Gastrocnemius medialis (tissue), 4 donors: ENCODE results near the gene FIGNL1. TPM values are rescaled to one million over a fixed set of nuclear protein-coding genes. Genes with fewer than 3 reads are reported as not detected.
A peak's percentile ranks its signal among the peaks of the same experiment; 100 is the strongest.

ENCODE experiments used
- ATAC-seq, 2 donors: fragments of 150-250 bp; one replicate each; pipeline ENCODE4 v1.9.1; 2016
- DNase-seq, 2 donors: peaks; one replicate each; pipeline ENCODE4 v3.0.0-alpha.2; 2019
- H3K27ac ChIP-seq, 4 donors: fragments of 200-600 bp; sonication (generic); 1 replicate in 1 of 4; 2 replicates in 3 of 4; pipeline ENCODE4 v1.5.1; 2016 to 2018; ENCODE audit warnings: mild to moderate bottlenecking in 2 of 4, moderate library complexity in 1 of 4
- H3K27me3 ChIP-seq, 3 donors: fragments of 200-600 bp; sonication (generic) in 2 of 3; 1 replicate in 1 of 3; 2 replicates in 2 of 3; pipeline versions ENCODE4 v1.5.1 to v1.6.0; 2016 to 2019; ENCODE audit warnings: mild to moderate bottlenecking in 1 of 3, moderate library complexity in 1 of 3
- H3K36me3 ChIP-seq, 2 donors: fragments of 200-600 bp; sonication (generic) in 1 of 2; one replicate each; pipeline ENCODE4 v1.5.1; 2017 to 2018
- H3K4me1 ChIP-seq, 2 donors: fragments of 200-600 bp; sonication (generic) in 1 of 2; one replicate each; pipeline ENCODE4 v1.5.1; 2016 to 2017; ENCODE audit warnings: mild to moderate bottlenecking in 2 of 2
- H3K4me3 ChIP-seq, 4 donors: fragments of 200-600 bp; sonication (generic) in 3 of 4; 1 replicate in 1 of 4; 2 replicates in 3 of 4; pipeline ENCODE4 v1.5.1; 2016 to 2019; ENCODE audit warnings: mild to moderate bottlenecking in 2 of 4
- H3K9me3 ChIP-seq, 3 donors: fragments of 200-600 bp; sonication (generic) in 2 of 3; 1 replicate in 1 of 3; 2 replicates in 2 of 3; pipeline ENCODE4 v1.5.1; 2016 to 2019
- CTCF ChIP-seq, 5 experiments: fragments of 450-650 bp in 3 of 5; fragments of 200-600 bp in 2 of 5; sonication (generic) in 2 of 5; IDR thresholded peaks in 4 of 5; conservative IDR thresholded peaks in 1 of 5; 1 replicate in 4 of 5; 2 replicates in 1 of 5; pipeline ENCODE4 v1.5.1; 2016 to 2019; ENCODE audit warnings: antibody characterized with exemption in 5 of 5, mild to moderate bottlenecking in 3 of 5, moderate library complexity in 3 of 5
- POLR2A ChIP-seq, 2 donors: fragments of 450-650 bp; IDR thresholded peaks; one replicate each; pipeline ENCODE4 v1.6.1; 2017; ENCODE audit warnings: antibody characterized with exemption in 2 of 2, mild to moderate bottlenecking in 2 of 2, moderate library complexity in 2 of 2
- in situ Hi-C, 4 donors: fragments of 200-750 bp; cut with MboI; loops; one replicate each; pipeline versions ENCODE4 v1.15.0 to v1.8.0; 2017; ENCODE audit warnings: low sequenced_read_pairs in 4 of 4
- intact Hi-C: fragments of 100-400 bp; cut with DNase I; formaldehyde crosslinking; loops from one replicate; pipeline ENCODE4 v1.15.1; 2023; ENCODE audit warnings: low total_unique reads
- total RNA-seq, 4 donors: library from RNA; depleted of rRNA; stranded (reverse); fragments of >200 nt; gene quantifications; one replicate each; pipeline versions ENCODE4 v1.1.0 to v1.2.3, GENCODE V29; 2016

FIGNL1 gene
- total RNA-seq, 4 donors from 2014 or later, result 2.3 to 9.2 (median 6.2) TPM

DNA sequence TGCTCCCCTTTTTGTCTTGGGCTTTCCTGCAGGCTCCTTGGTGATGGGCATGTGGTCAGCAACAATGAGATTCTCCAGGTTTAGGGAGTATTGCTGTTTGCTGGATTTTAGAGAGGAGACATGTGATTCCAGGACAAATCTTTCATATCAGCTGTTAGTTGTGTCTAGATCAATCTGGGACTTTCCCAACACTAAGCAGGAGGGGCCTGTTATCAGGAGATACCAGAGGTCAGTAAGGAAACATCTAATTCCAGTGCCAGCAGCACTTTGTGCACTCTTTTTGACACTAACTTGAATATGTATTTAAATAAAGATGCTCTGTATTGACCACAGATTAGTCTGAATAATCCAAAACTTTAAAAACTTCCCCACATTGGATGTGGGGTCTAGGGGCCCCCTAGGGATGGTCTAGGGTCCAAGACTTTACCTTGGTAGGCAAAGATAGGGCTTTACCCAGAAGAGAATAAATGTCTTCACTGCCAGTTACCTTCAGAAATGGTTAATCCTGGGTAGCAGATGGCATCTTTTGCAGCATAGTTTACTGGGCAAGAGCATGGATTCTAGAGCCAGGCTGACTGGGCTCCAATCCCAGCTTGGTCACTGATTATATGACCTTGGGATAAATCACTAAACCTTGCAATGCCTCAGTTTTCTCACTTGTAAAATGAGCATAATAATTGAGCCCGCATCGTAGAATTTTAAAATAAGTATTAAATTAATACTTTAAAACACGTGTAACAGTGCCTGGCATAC, 6.4 kb upstream of the FIGNL1 start:
- intact Hi-C loops, result loop anchor here (10.0 kb wide), 1 partner anchor 898 kb away; no protein-coding TSS in a partner anchor
- in situ Hi-C loops, result loop anchor here in 3 of 4 donors (25.0 kb wide), 5 partner anchors 231 to 906 kb away; partner anchors contain the start of gene GRB10 (in 2 of the 3)
- H3K4me1 ChIP-seq, result no peaks in the 10 kb centered on the region
- no peak overlapping the region for H3K4me3 ChIP-seq
- no peak for TF ChIP-seq POLR2A (IDR thresholded peaks at IDR 0.05)
- TF ChIP-seq CTCF (IDR thresholded peaks at IDR 0.05 in 4 of 5, conservative IDR thresholded peaks at IDR 0.05 in 1 of 5), result no peak
- H3K27ac ChIP-seq, result no peak overlapping the region
- no peak for ATAC-seq
- no peaks in the 10 kb centered on the region for H3K27me3 ChIP-seq
- no peak for DNase-seq
- no peaks in the 10 kb centered on the region for H3K36me3 ChIP-seq
- no peaks in the 10 kb centered on the region for H3K9me3 ChIP-seq

DNA sequence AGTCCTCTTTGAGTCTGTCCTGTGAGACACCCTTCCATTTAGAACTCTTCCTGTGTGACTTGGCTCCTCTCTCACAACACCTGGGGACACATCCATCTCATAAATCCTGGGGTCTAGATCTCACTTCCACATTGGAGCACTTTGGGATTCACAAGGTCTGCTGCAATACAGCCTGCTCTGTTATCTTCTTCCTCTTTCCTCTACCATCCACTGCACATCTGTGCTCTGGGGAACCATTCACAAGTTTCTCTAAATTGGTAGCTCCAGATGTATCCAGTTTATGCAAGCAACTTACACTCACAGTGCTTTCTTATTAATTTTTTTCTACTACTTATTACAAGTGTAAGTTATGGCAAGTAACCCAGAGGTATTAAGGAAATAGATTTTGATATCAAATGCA, 5.5 kb upstream of the FIGNL1 start:
- intact Hi-C loops, result loop anchor here (10.0 kb wide), 1 partner anchor 899 kb away; no protein-coding TSS in a partner anchor
- DNase-seq (no peak), ATAC-seq (no peak)
- no peak for TF ChIP-seq POLR2A (IDR thresholded peaks at IDR 0.05)
- no peak for TF ChIP-seq CTCF (IDR thresholded peaks at IDR 0.05 in 4 of 5, conservative IDR thresholded peaks at IDR 0.05 in 1 of 5)
- no peaks in the 10 kb centered on the region for H3K9me3 ChIP-seq
- H3K36me3 ChIP-seq, result no peaks in the 10 kb centered on the region
- peaks cover 3 to 9% of the 10 kb centered on the region in 2 donors for H3K4me1 ChIP-seq
- no peaks in the 10 kb centered on the region for H3K27me3 ChIP-seq
- in situ Hi-C loops, result loop anchor here in 3 of 4 donors (25.0 kb wide), 5 partner anchors 232 to 907 kb away; partner anchors contain the start of gene GRB10 (in 2 of the 3)
- no peak overlapping the region for H3K4me3 ChIP-seq
- H3K27ac ChIP-seq, result no peak overlapping the region

GRCh38 chr7:50454968-50455367, 4.8 kb upstream of the FIGNL1 start:
- ATAC-seq, result no peak
- Histone ChIP-seq H3K27me3 (no peaks in the 10 kb centered on the region), H3K9me3 (no peaks in the 10 kb centered on the region), H3K36me3 (no peaks in the 10 kb centered on the region), H3K4me1 (peaks cover 7 to 9% of the 10 kb centered on the region in 2 donors), H3K4me3 (no peak overlapping the region), H3K27ac (no peak overlapping the region)
- DNase-seq, result no peak
- no peak for TF ChIP-seq POLR2A (IDR thresholded peaks at IDR 0.05)
- TF ChIP-seq CTCF (IDR thresholded peaks at IDR 0.05 in 4 of 5, conservative IDR thresholded peaks at IDR 0.05 in 1 of 5), result no peak
- intact Hi-C loops, result loop anchor here (10.0 kb wide), 1 partner anchor 900 kb away; no protein-coding TSS in a partner anchor
- in situ Hi-C loops, result loop anchor here in 3 of 4 donors (25.0 kb wide), 5 partner anchors 232 to 907 kb away; partner anchors contain the start of gene GRB10 (in 2 of the 3)

DNA sequence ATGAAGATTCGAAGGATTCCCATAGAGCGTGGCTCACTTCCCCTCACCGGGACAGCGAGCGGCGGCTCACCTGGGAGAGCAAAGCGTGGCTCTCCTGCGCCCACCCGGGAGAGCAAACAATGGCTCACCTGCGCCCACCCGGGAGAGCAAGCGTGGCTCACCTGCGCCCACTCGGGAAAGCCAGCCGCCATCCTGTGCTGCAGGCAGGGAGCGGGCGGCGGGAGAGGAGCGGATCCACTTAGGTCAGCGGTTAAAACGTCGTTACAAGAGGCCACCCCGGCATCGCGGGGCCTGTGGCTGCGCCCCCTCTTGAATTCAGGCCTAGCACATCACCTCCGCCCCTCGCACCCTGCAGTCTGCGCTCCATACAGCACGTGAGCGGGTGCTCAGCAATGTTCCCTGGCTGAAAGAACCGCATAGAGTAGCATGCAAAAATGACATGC, 461 bp upstream of the FIGNL1 start:
- peaks cover 15 to 16% of the 10 kb centered on the region in 2 donors for H3K4me1 ChIP-seq
- DNase-seq (no peak), ATAC-seq (peak; percentile 40 to 53)
- peak overlapping the region; percentile 69 to 83 (median 80) for H3K27ac ChIP-seq
- H3K27me3 ChIP-seq, result no peaks in the 10 kb centered on the region
- peak overlapping the region; percentile 65 to 87 (median 82) for H3K4me3 ChIP-seq
- H3K9me3 ChIP-seq, result no peaks in the 10 kb centered on the region
- intact Hi-C loops, result loop anchor here (10.0 kb wide), 1 partner anchor 904 kb away; no protein-coding TSS in a partner anchor
- in situ Hi-C loops, result loop anchor here in 3 of 4 donors (25.0 kb wide), 5 partner anchors 237 to 912 kb away; partner anchors contain the start of gene GRB10 (in 2 of the 3)
- H3K36me3 ChIP-seq, result peaks cover 0 to 14% of the 10 kb centered on the region in 2 donors
- TF ChIP-seq CTCF (IDR thresholded peaks at IDR 0.05 in 4 of 5, conservative IDR thresholded peaks at IDR 0.05 in 1 of 5) (no peak), POLR2A (IDR thresholded peaks at IDR 0.05) (no peak)
